GM23248 (cell line): ENCODE data around the gene NR4A1.

ENCODE experiments used
- EZH2 ChIP-seq: fragments of 200-600 bp; sonication (generic); IDR thresholded peaks from 2 replicates; pipeline ENCODE4 v1.6.1; 2018; ENCODE audit warnings: antibody characterized with exemption, mild to moderate bottlenecking; ENCODE audit not compliant: insufficient read depth, poor library complexity, severe bottlenecking
- EZH2phosphoT487 ChIP-seq: fragments of 200-600 bp; sonication (generic); IDR thresholded peaks from 2 replicates; pipeline ENCODE4 v1.6.1; 2018; ENCODE audit warnings: antibody characterized with exemption, moderate library complexity, mild to moderate bottlenecking, low read depth; ENCODE audit not compliant: insufficient read depth

DNA sequence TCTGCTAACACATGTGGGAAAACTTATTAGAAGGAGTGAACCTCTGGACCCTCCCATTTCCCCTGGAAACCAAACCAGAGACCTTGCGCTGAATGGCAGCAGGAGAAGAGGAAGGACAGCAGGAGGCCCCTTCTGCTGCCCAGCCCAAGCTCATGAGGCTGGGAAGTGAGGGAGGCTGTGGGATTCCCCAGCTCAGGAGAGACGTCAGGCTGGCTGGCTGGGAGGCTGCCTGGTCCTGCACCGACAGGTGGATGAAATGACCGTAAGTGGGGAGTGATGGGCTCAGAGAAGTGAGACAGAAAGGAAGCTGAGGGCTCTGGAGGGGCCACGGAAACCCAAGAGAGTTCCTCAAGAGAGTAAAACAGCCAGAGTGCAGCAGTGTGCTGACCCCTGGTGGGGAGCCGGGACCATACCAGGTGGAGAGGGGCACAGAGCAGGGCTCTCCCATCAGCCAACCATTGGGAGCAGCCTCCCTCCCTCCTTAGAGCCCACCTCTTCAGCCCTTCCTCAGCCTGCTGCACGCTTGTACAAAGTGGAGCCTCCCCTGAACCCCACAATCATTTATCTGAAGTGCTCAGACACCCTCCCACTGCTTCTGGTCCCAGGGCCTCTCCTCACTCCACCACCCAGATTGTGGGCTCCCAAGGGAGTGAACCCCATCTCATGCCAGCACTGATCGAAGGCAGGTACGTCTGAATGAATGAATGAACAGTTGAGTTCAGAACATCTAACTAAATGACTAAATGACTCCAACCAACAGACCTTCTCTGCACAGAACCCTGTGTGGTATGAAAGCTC lies 30.5 kb upstream of the NR4A1 start:
- TF ChIP-seq EZH2 (no peak), EZH2phosphoT487 (no peak)
